Measurements from ENCODE around the gene GRIP2.

GRIP2 gene

DNA sequence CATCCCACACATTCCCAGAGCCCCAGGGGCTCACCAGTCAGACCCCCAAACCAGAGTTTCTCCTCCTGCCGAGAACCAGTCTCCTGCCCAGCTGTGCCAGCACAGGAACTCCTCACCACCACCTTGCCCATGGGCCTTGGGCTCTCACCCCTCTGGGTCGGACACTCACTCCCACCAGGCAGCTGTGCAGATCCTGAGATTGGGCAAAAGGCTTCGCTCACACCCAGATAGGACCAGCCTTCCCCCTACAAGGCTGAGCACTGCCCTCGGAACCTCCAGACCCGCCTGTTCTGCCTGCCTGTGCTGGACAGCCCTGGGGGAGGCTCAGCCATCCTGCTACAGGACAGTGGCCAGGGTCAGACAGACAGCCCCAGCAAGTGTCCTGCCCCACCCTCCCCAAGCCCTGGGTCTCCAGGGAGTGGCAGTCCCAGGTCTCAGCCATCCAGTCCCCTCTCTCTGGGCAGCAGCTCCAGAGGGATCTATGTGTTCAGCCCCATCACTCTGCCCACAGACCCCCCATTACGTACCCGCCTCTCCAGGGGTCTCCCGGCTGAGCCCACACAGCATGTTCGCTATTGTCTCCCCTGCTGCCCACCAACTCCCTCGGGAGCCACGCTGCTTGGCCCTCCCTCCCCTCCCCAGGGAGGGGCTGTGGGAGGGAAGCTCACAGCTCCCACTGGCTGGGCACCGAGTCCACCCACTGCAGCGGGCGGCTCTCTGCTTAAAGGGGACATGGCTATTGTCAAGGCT is at the start of gene GRIP2:
GRIP2 (minus strand) TSS at position 601 of the 750 bp plus-strand sequence; CDS start at position 567, 34 bp downstream.
- DNase-seq = peak; percentile 15

DNA sequence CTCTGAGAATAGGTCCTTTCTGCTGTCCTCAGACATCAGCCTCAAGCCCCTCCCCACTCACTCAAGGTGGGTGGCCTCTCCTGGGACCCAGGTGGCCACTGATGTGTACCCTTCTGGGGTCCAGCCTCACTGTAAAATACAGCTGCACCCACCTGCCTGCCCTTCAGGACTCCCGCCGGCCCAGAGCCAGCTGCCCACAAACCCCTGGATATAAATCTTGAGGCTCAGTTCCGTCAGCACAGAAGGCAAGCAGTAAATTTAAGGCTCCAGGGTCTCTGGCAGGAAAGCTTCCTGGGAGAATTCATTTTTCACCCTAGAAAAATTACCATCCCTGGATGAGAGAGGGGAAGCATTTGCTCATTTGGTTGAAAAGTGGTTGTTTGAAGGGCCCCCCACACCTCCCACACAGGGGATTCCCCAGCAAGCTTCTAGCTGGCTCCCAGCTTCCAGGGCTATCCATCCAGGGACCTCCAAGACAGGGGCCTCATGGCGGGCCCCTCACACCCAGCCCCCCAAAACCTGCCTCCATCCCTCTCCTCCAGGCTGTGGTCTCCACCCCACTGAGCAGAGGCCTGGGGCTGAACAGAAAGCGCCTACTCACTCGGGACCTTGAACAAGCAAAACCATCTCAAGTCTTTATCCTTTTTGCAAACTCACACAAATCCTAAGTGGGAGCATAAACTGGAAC is 48.4 kb upstream of the GRIP2 start:
- DNase-seq = no peak

DNA sequence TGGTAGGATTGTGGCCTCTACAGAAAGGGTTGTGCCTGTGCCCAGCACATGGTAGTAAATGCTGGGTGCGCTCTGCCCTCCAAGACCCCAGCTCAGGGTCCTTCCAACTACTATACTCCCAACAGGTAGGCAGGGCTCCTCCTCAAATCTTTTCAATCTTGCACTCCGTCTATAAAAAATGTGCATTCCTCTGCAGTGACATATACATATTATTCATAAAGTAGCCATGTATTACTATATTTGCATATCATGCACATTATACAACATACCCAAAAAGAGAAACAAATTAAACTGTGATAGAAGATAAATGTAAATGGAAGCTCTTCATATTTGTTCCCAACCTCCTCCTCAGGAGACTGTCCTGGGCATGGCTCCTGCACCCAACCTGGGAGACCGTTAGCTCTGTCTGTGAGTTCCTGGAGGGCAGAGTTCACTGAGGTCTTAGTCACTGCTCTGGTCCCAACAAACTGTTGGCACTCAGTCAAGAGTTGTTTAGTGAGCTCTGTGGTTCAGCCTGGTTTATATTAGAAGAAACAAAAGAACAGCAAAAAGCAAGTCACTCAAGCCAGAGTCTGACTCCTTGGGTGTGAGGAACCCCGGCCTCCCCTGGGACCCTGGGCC is 47.7 kb upstream of the GRIP2 start:
- DNase-seq = no peak

DNA sequence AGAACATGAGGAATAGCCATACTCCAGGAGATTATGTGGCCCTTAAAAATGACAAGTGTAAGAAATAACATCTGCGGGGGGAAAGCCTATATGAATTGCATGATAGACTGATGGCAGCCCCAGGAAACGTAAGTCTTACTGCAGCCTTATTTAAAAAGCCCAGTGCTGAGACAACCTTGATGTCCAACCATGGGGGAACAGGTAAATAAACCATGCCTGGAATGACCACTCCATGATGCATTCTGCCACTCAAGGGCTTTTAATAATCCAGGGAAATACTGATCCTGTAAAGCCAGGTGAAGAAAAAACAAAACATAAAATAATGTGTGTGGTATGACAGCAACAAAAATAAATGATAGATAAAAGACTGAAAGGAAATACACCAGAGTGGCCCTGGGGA is 46.5 kb upstream of the GRIP2 start:
- DNase-seq = no peak

DNA sequence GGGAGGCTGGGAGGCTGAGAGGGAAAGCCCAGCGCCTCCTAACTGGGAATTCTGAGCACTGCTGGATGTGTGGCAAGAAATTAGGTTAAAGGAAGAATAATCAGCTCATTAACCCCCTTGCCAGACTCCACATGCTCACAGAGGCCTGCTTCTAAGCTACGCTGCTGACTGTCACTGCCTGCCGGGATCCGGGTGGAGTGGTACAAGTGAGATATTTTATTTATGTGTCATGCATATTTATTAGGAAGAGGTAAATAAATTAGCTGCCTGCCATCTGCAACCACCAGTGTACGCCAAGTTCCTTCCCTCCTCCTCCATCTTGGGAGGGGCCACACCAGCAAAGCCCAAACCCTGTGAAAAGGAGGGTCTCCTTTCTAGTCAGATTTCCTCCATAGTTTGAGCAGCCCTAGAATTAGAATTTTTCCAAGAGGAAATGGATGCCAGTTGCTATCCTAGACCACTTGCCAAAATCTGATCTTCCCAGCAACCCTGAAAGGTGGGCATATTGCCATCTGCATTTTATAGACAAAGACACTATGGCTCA is 43.5 kb upstream of the GRIP2 start:
- DNase-seq = no peak

DNA sequence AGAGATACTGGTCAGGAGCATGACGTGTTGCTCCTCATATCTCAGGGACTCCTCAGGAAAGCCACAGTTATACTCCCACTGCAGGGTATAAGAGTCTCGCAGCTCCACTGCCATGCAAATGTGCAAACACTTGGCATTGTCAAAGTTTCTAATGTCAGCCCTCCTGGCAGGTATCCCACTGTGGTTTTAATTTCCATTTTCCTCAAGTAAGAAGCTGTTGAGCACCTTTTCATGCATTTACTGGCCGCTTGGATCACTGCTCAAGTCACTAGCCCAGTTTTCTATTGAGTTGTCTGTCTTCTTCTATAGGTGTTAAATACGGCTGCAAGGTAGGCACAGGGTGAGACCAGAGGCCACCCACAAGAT is 41.9 kb upstream of the GRIP2 start:
- no peak for DNase-seq

DNA sequence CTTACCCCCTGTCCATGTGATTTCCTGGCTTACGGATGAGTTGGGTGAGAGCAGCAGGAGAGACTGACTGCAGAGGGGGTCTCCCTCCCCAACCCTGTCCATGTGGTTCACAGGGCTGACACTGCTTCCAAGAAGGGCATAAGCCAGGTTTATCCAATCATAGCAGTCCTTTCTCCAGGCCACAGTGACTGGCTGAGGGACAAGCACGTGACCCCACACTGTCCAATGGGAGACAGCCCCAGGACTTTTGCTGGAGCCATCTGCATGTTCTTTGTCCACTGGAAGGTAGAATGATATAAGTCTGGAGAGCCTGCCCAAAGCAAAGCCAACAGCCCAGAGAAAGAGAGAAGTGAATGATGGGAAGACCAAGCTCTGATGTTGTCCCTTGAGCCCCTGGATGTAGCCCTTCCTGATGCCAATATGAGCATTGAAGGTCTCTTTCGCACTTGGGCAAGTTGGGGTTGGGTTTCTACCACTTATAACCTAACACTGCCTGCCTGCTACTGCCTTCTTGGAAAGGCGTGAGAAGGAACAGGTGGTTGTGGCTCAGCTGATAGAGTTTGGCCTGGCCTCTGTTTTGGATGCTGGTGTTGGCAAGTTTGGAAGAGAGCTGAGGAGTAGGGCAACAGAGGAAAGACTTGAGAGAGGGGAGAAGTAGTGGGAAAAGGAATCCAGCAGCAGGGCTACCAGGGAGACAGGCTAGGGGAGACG is 41.3 kb upstream of the GRIP2 start:
- DNase-seq = no peak

DNA sequence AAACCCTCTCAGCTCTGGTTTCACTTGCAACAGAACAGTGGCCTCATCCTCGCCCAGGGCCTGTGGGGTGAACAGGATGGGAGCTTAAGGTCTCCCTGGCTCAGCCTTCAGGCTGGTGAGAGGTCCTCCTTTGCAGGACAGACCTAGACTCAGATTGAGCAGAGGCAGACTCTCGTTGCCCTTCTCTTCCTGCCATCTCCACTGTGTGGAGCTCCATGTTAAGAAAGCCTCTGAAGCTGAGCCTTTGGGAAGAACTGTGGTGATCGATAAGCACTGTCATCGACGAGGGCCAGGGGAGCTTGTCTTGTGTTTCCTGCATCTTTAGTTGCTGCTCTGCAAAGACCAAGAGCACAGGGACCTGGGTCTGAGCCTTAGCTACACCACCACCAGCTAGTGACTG is 37.8 kb upstream of the GRIP2 start:
- peak; percentile 4 for DNase-seq

DNA sequence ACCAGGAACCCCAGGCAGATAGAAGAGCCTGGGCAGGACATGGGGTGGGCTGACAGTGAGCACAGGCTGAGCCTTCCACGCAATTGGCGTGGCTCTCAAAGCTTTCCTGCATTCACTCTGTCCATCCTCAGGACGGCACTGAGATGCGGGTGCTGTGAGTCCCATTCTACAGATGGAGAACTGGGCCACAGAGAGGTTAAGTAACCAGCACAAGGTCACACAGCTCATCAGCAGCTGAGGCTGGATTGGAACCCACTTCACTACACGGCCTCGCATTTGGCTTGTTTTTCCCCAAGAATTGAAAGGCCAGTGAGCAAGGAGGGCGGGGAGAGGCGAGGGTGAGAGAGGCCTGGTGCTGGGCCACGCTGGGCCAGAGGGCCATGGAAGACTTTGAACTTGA is 36.0 kb upstream of the GRIP2 start:
- no peak for DNase-seq

DNA sequence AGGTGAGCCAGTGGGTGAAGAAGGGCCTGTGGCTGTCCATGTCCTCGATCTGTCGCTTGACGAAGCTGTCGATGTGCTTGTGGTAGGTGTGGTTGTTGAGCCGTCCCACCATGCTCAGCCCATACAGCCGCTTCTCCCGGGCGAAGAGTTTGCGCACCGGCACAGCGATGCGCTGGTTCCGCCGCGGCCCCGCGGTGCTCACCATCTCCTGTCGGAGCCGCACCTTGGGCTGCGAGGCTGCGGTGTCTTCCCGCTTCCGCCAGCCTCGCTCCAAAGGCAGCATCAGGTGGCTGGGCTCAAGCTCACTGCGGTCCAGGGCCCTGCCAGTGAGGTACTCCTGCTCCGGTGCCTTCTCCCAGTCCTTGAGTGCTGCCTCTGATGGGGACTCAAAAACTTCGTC is 34.0 kb upstream of the GRIP2 start:
- DNase-seq = no peak

DNA sequence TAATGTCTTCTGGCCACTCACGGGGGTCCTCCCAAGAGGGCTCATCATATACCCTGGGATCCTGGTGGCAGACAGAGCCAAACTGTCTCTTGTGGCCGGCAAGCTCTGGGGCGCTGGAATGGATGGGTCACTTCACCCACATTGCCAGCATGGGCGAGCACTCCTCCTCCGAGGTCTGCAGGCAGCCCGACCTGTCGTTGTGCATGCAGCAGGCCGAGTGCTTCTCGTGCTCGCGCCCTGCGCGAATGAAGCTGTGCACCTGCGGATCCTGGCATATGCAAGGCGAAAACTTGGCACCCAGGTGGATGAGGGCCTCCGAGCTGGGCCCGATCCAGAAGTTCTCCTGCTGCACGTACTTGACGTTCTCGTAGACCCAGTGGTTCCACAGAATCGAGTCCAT is 33.6 kb upstream of the GRIP2 start:
- DNase-seq = no peak

DNA sequence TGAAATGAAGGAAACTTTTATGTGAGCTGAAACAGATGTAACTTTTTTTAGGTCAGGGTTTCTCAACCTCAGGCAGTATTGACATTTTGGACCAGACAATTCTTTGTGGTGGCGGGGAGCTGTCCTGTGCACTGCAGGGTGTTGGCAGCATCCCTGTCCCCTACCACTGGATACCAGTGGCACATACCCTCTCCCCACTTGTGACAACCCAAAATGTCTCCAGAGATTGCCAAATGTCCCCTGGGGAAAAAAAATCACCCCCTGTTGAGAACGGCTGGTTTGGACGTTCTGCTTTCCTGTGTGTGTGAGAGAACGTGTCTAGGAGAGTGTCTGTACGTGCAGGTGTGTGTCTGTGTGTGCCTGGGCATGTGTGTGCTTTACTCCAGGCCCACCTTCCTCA is 30.7 kb upstream of the GRIP2 start:
- no peak for DNase-seq

DNA sequence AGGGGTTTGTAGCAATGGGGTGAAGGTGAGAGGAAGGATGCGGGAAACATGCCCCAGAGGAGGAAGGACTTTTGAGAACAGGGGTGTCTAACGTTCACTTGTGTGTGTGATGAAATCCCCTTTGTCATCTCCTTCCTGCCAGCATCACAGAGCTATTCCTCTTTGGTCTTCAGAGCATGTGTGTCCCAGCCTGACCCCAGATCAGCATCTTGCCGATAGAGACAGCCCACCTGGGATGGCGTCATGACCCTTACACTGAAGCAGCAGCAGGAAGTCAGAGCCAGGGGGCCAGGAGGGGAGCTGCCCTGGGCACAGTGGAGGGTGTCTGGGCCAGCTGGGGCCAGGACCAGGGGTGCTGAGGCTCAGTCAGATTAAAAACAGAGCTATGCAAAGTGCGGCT is 29.9 kb upstream of the GRIP2 start:
- peak; percentile 2 for DNase-seq

DNA sequence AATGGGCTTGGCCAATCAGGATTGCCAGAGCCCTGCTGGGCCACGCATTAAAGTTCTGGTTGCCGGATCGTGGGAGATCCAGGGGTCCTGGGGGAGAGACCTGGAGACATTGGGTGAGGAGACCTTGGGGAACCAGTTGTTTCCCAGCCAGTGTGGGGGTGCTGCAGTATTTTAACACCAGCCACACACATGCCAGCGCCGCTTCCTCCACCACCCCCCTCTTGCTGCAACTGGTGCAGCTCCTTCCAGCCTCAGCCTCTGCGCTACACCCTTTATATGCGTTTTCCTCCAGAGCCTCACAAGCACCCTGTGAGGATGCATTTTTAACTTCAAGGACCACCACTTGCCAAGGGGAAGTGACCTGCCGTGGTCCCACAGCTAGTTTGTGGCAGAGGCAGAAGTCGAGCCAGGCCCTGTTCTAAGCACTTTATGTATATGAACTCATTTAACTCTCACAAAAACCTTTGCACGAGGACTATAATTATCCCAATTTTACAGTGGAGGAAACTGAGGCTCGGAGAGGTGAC is 29.4 kb upstream of the GRIP2 start:
- DNase-seq = no peak

DNA sequence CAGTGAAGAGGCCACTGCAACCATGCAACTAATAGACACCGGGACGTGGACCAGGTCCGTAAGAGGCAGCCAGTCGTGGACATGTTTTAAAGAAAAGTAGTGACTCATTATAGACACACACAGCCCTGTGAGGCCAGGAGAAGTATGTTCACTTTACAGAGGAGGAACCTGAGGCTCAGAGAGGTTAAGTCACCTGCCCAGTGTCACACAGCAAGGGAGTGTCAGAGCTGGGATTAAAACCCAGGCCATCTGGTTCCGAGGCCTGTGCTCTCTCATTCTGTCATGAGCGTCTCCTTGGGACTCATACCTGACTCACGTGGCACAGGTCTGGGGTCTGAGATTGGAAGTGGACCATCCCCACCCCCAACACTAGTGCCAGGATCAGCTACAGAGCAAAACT is 28.1 kb upstream of the GRIP2 start:
- DNase-seq = no peak

DNA sequence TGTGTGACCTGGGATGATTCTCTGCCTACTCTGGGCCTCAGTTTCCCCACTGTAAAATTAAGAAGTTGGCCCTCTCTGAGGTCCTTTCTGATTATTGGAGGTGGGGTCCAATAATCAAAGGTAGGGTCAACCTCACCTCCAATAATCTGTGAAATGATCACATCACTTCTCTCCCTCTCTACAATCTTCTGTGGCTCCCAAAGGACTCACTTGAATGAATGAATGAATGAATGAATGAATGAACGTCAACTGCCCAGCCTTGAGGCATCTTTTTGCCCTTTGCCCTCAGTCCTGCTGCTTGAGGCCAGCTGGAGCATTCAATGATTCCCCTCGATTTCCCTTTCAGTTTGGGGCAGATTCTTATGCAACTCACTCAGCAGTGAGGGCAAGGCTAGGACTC is 26.7 kb upstream of the GRIP2 start:
- no peak for DNase-seq

DNA sequence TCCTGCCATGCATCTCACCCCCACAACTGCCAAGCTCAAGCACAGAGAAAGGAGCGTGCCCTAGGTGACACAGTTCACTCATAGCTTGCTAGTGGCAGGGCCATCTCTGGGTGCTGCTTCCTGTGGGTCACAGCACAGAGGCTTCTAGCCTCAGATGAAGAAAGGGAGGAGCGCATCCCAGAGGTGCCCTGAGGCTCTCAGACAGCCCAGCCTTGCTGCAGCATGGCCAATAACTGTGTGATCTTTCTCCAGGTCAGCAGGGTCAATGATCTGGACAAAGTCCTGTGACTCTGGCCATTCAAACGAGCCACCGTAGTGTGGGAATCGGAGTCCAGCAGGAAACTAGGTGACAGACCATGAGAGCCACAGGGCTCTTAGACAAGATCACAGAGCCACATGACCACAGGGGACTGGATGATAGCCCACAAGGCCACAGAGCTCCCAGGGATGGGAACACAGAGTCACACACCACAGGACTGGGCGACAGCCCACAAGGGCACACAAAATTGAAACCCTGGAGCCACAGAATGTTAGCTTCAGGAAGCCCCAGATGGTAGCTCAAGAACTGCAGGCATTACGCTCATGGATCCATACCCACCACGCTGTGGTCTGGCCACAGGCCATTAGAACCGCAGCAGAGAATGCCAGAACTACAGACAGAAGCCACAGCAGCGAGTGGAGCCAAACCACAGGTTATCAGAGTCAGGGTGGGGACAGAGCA is 25.9 kb upstream of the GRIP2 start:
- no peak for DNase-seq

DNA sequence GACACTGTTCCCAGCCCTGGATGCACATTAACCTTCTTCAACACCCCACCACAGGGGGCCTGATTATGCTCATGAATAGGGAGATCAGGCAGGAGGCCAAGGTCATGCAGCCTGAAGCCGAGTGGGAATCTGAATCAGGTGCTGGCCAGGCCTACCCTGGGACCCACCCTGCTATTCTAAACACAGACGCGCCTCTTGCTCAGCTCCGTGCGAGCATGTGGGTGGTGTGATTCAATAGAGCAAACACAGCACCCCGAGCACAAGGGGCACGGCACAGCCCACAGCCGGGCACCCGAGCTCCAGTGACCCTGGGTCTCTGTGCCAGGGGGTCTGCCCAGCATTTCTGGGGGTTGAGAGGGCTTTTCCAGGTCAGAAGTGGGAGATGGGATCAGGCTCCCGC is 24.6 kb upstream of the GRIP2 start:
- DNase-seq = peak; percentile 71

DNA sequence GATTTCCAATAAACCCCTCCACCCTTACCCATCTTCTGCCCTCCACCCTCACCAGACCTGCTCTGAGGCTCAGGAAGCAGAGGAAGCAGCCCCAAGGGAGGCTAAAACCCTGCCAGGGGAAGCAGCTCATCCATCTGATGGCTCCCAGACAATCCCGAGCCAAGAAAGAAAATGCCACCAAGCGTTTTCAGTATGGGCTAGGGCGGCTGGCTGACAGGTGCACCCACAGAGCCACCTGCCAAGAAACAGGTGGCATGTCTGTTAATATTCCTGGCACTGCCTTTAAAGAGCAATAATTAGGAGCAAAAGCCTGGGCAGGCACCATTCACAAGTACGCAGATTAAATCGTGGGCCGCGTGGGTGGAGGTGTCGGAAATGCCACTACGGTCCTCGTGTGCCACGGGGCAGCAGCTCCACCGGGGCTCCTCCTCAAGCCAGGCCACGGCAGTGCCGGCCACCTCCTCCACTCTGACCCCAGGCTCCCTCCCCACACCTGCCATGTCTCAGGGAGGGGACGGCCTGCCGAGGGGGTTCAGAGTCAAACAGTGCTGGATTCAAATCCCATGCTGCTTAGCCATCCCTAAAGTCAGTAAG is 23.9 kb upstream of the GRIP2 start:
- DNase-seq = peak; percentile 71

DNA sequence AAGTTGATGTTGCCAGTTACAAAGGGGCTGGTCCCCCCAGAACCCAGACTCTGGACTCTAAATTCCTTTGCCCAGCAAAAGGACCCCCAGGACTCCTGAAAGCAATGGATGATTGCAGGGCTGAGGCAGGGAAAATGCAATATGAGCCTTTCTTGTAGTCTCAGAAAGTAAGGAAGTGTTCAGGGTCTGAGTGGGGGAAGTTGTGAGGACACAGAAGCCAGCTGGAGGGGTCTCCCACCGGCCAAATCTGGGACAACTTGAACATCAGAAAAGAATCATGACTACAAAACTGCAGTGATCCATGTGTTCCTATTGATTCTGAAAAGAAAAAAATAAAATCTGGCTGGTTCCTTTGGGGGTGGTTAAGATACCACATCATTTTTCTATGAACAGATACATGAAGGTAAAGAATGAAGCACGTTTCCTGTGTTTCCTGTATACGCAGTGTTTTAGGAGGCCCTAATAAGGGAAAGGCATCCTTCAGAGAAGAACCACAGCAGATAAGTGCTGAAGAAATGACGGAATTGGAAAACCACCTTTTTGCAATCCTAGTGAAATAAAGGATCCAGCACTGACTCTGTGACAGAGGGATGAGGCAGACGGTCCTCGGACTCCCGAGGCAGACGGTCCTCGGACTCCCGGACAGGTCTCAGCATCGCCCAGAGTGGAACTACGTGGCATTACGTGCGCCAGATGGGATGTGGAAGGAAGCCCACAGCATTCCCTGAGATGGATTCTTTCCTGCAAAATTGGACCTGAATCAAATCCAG is 22.2 kb upstream of the GRIP2 start:
- no peak for DNase-seq
